B cell (primary cell): ENCODE measurements around the gene MLXIPL. TPM values are rescaled to one million over a fixed set of nuclear protein-coding genes. Genes with fewer than 3 reads are reported as not detected.
"Not testable (repeated sequence)": the region's sequence is repeated elsewhere in the genome, so short reads cannot be mapped to it uniquely, and the experiment has no call there.

ENCODE experiments used
- ATAC-seq: fragments of 200-7000 bp; cut with Tn5 transposase; one replicate; pipeline ENCODE4 v1.10.0; 2021; ENCODE audit warnings: low read depth, mild to moderate bottlenecking, moderate number of reproducible peaks, moderate library complexity
- CTCF ChIA-PET: fragments of 350-600 bp; sonication (Branson Sonifier 250); formaldehyde crosslinking; loops from one replicate; lab custom pipeline; 2021; ENCODE audit warnings: antibody characterized with exemption, inconsistent platforms; lab: Charles Lee
- POLR2A ChIA-PET: fragments of 350-600 bp; sonication (Branson Sonifier 250); formaldehyde crosslinking; loops from one replicate; lab custom pipeline; 2021; ENCODE audit warnings: antibody characterized with exemption; lab: Charles Lee
- DNase-seq: peaks from one replicate; pipeline ENCODE4 v3.0.0; 2013
- H2AFZ ChIP-seq: 2 replicates; pipeline ENCODE4 v1.6.1; 2012; ENCODE audit warnings: mild to moderate bottlenecking, low read depth, low read length; ENCODE audit not compliant: insufficient read depth, poor library complexity, severe bottlenecking
- H3K27ac ChIP-seq, 2 donors: 1 replicate in 1 of 2; 2 replicates in 1 of 2; pipeline ENCODE4 v1.5.1; 2012 to 2013; ENCODE audit warnings: low read length in 2 of 2, mild to moderate bottlenecking in 2 of 2, moderate library complexity in 1 of 2
- H3K27me3 ChIP-seq, 4 experiments: fragments of 200-600 bp in 1 of 4; sonication (generic) in 1 of 4; replicated peaks in 1 of 4; 1 replicate in 2 of 4; 2 replicates in 2 of 4; pipeline versions ENCODE4 v1.6.1 to v1.7.0; 2013 to 2016; ENCODE audit warnings: low read length in 3 of 4, mild to moderate bottlenecking in 2 of 4, mixed read lengths in 1 of 4, moderate library complexity in 1 of 4; ENCODE audit not compliant: insufficient read depth in 4 of 4, control insufficient read depth in 3 of 4; ENCODE audit errors: control extremely low read depth in 1 of 4
- H3K36me3 ChIP-seq, 2 experiments: replicated peaks in 1 of 2; 1 replicate in 1 of 2; 2 replicates in 1 of 2; pipeline versions ENCODE4 v1.6.1 to v1.7.1; 2013; ENCODE audit warnings: low read length in 1 of 2; ENCODE audit not compliant: insufficient read depth in 2 of 2, control insufficient read depth in 1 of 2; ENCODE audit errors: control extremely low read depth in 1 of 2, extremely low read depth in 1 of 2
- H3K4me1 ChIP-seq, 2 donors: fragments of 200-600 bp in 1 of 2; sonication (generic) in 1 of 2; 1 replicate in 1 of 2; 2 replicates in 1 of 2; pipeline versions ENCODE4 v1.5.1 to v1.6.1; 2013 to 2017; ENCODE audit warnings: low read length in 2 of 2; ENCODE audit not compliant: control insufficient read depth in 2 of 2, insufficient read depth in 2 of 2
- H3K4me2 ChIP-seq: replicated peaks from 2 replicates; pipeline ENCODE3; 2012; ENCODE audit warnings: mild to moderate bottlenecking, low read depth, low read length; ENCODE audit not compliant: poor library complexity, severe bottlenecking
- H3K4me3 ChIP-seq, 5 experiments: fragments of 200-600 bp in 1 of 5; sonication (generic) in 1 of 5; 1 replicate in 3 of 5; 2 replicates in 2 of 5; pipeline versions ENCODE4 v1.5.1 to v1.7.0; 2011 to 2016; ENCODE audit warnings: low read length in 4 of 5, mild to moderate bottlenecking in 4 of 5, low read depth in 2 of 5, control low read depth in 1 of 5, moderate library complexity in 1 of 5; ENCODE audit not compliant: insufficient read depth in 1 of 5; ENCODE audit errors: control extremely low read depth in 1 of 5, extremely low read depth in 1 of 5
- H3K79me2 ChIP-seq: fragments of 200-600 bp; sonication (generic); one replicate; pipeline ENCODE4 v1.6.0; 2016; ENCODE audit warnings: low read length; ENCODE audit not compliant: control insufficient read depth, insufficient read depth
- H3K9ac ChIP-seq: fragments of 200-600 bp; sonication (generic); 2 replicates; pipeline ENCODE4 v1.6.1; 2017; ENCODE audit warnings: mild to moderate bottlenecking, low read length, moderate library complexity
- H3K9me3 ChIP-seq, 3 donors: one replicate each; pipeline versions ENCODE4 v1.6.1 to v1.7.1; 2013; ENCODE audit warnings: low read length in 2 of 3; ENCODE audit not compliant: control insufficient read depth in 2 of 3, insufficient read depth in 1 of 3; ENCODE audit errors: control extremely low read depth in 1 of 3
- H4K20me1 ChIP-seq: 2 replicates; pipeline ENCODE4 v1.6.0; 2012; ENCODE audit warnings: mild to moderate bottlenecking, low read length; ENCODE audit not compliant: insufficient read depth, control insufficient read depth, poor library complexity, severe bottlenecking
- H3K27ac Mint-ChIP-seq: one replicate; pipeline ENCODE4 v1.8.0; 2021; ENCODE audit warnings: mixed read lengths
- H3K27me3 Mint-ChIP-seq: one replicate; pipeline ENCODE4 v1.8.0; 2021; ENCODE audit warnings: mixed read lengths
- H3K4me1 Mint-ChIP-seq: one replicate; pipeline ENCODE4 v1.8.0; 2021; ENCODE audit warnings: mixed read lengths
- H3K4me3 Mint-ChIP-seq: one replicate; pipeline ENCODE4 v1.8.0; 2021; ENCODE audit warnings: mixed read lengths
- H3K9me3 Mint-ChIP-seq: one replicate; pipeline ENCODE4 v1.8.0; 2022; ENCODE audit warnings: mixed read lengths; ENCODE audit not compliant: insufficient read depth
- CTCF ChIP-seq: fragments of 200-600 bp; IDR thresholded peaks from one replicate; pipeline ENCODE4 v1.8.0; 2022; ENCODE audit warnings: antibody characterized with exemption, mild to moderate bottlenecking
- EZH2 ChIP-seq: IDR thresholded peaks from 2 replicates; pipeline ENCODE4 v1.6.1; 2012; ENCODE audit warnings: borderline replicate concordance, low read depth, mild to moderate bottlenecking, moderate library complexity, low read length; ENCODE audit not compliant: insufficient read depth, poor library complexity, severe bottlenecking
- WGBS: methylation state at CpG from one replicate; pipeline ENCODE4 v1.1.5; 2013; ENCODE audit warnings: missing lambda C conversion rate; ENCODE audit not compliant: insufficient coverage; 5-methylcytosine and 5-hydroxymethylcytosine counted together
- intact Hi-C: fragments of 100-400 bp; cut with micrococcal nuclease; formaldehyde crosslinking; loops from one replicate; pipeline ENCODE4 v1.10.0; 2022
- polyA plus RNA-seq: library from polyadenylated mRNA; depleted of rRNA; stranded (reverse); fragments of >200 nt; gene quantifications from 2 replicates; pipeline ENCODE4 v1.2.3, GENCODE V29; 2012
- total RNA-seq, 2 donors: library from RNA; stranded (reverse); fragments of 120-200 nt in 1 of 2; gene quantifications; 1 replicate in 1 of 2; 2 replicates in 1 of 2; pipeline versions ENCODE4 v1.2.3 to v1.2.4, GENCODE V29; 2013 to 2022

MLXIPL gene
- total and polyA plus RNA-seq, 2 donors (not counting 1 experiment from before 2014, with no cell fraction given) = not detected

- no peak overlapping the region for H2AFZ ChIP-seq
- Mint-ChIP-seq H3K4me3 (no peak overlapping the region), H3K4me1 (no peaks in the 10 kb centered on the region), H3K9me3 (no peaks in the 10 kb centered on the region), H3K27ac (no peak overlapping the region), H3K27me3 (peaks cover 41% of the 10 kb centered on the region)
- intact Hi-C loops = no loop called here
- TF ChIP-seq EZH2 = no peak
- TF ChIP-seq CTCF = no peak
- H3K9ac ChIP-seq = no peak overlapping the region
- no peaks in the 10 kb centered on the region for H3K79me2 ChIP-seq
- no peak for ATAC-seq
- no peaks in the 10 kb centered on the region for H3K36me3 ChIP-seq
- H3K4me1 ChIP-seq = peaks cover 8% of the 10 kb centered on the region in 2 donors
- H3K27me3 ChIP-seq = peaks cover 0 to 35% (median 10%) of the 10 kb centered on the region in 4 experiments
- ChIA-PET CTCF (interaction anchor here (1.3 kb wide), 1 partner anchor 19 kb away, joined by 3 read pairs; no protein-coding TSS in a partner anchor), POLR2A (no interaction called here)
- peaks cover 0 to 4% (median 0%) of the 10 kb centered on the region in 3 donors for H3K9me3 ChIP-seq
- no peak overlapping the region for H3K4me2 ChIP-seq
- no peak overlapping the region for H3K27ac ChIP-seq
- 51% methylated on average over 9 of the region's 11 CpGs for WGBS
- H3K4me3 ChIP-seq = no peak overlapping the region
- no peak for DNase-seq
- H4K20me1 ChIP-seq = no peaks in the 10 kb centered on the region
Measured at GRCh38 chr7:73611017-73611555, 13.2 kb downstream of the MLXIPL start.

GRCh38 chr7:73610105-73610504 lies 14.2 kb downstream of the MLXIPL start:
- peaks cover 0 to 31% (median 9%) of the 10 kb centered on the region in 4 experiments for H3K27me3 ChIP-seq
- H3K4me3 Mint-ChIP-seq = no peak overlapping the region
- no peaks in the 10 kb centered on the region for H4K20me1 ChIP-seq
- intact Hi-C loops = no loop called here
- no peaks in the 10 kb centered on the region for H3K79me2 ChIP-seq
- TF ChIP-seq CTCF (no peak), EZH2 (no peak)
- H3K27ac Mint-ChIP-seq = no peak overlapping the region
- DNase-seq (no peak), ATAC-seq (no peak)
- no peaks in the 10 kb centered on the region for H3K36me3 ChIP-seq
- no peaks in the 10 kb centered on the region for H3K4me1 Mint-ChIP-seq
- peaks cover 0 to 4% (median 0%) of the 10 kb centered on the region in 3 donors for H3K9me3 ChIP-seq
- no peak overlapping the region for H3K4me2 ChIP-seq
- peaks cover 41% of the 10 kb centered on the region for H3K27me3 Mint-ChIP-seq
- H3K27ac ChIP-seq = no peak overlapping the region
- H3K9ac ChIP-seq = no peak overlapping the region
- 71% methylated on average over 4 of the region's 4 CpGs for WGBS
- CTCF ChIA-PET = interaction anchor here (1.3 to 7.7 kb wide), 3 partner anchors 20 to 130 kb away, joined by 3 to 93 read pairs (median 4); no protein-coding TSS in a partner anchor
- POLR2A ChIA-PET = no interaction called here
- no peaks in the 10 kb centered on the region for H3K9me3 Mint-ChIP-seq
- H3K4me1 ChIP-seq = peaks cover 8% of the 10 kb centered on the region in 2 donors
- no peak overlapping the region for H2AFZ ChIP-seq
- H3K4me3 ChIP-seq = no peak overlapping the region

- not testable (repeated sequence) for H3K4me3 Mint-ChIP-seq, H4K20me1 ChIP-seq, H3K4me2 ChIP-seq, DNase-seq, H2AFZ ChIP-seq, ATAC-seq, H3K9me3 Mint-ChIP-seq, H3K4me3 ChIP-seq, H3K4me1 ChIP-seq, H3K27ac Mint-ChIP-seq, H3K9ac ChIP-seq, H3K4me1 Mint-ChIP-seq, H3K36me3 ChIP-seq, H3K27ac ChIP-seq, H3K9me3 ChIP-seq, H3K79me2 ChIP-seq
- peaks cover 29% of the 10 kb centered on the region for H3K27me3 Mint-ChIP-seq
- peaks cover 0 to 22% (median 7%) of the 10 kb centered on the region in 4 experiments for H3K27me3 ChIP-seq
- intact Hi-C loops = loop anchor here (2.0 kb wide), 1 partner anchor 127 kb away; no protein-coding TSS in a partner anchor
- 83% methylated on average over 1 of the region's 5 CpGs for WGBS
- CTCF ChIA-PET = interaction anchor here (0.6 to 7.7 kb wide), 28 partner anchors 8 to 565 kb away, joined by 3 to 93 read pairs (median 5); partner anchors contain the start of genes ABHD11, BAZ1B, STX1A and VPS37D
- POLR2A ChIA-PET = interaction anchor here (0.8 kb wide), 1 partner anchor 24 kb away, joined by 4 read pairs; no protein-coding TSS in a partner anchor
Measured at GRCh38 chr7:73607692-73607983, 16.7 kb downstream of the MLXIPL start.
